Neural progenitor cell (in vitro differentiated cells): Measurements from ENCODE around the gene KLHDC8B. TPM values are rescaled to one million over a fixed set of nuclear protein-coding genes. Genes with fewer than 3 reads are reported as not detected.
A peak's percentile ranks its signal among the peaks of the same experiment; 100 is the strongest.

Experiments used
- DNase-seq: peaks from one replicate; pipeline ENCODE4 v3.0.0-alpha.2; 2016; ENCODE audit warnings: low spot score
- H2AFZ ChIP-seq: fragments of 200-600 bp; sonication (generic); replicated peaks from 2 replicates; pipeline ENCODE4 v1.6.1; 2016; ENCODE audit warnings: antibody characterized with exemption
- H3F3A ChIP-seq: fragments of 200-600 bp; sonication (generic); 2 replicates; pipeline ENCODE4 v1.6.1; 2016; ENCODE audit warnings: antibody characterized with exemption, low read depth
- H3K27ac ChIP-seq: fragments of 200-600 bp; sonication (generic); 2 replicates; pipeline ENCODE4 v1.5.1; 2016; ENCODE audit warnings: mild to moderate bottlenecking
- H3K27me3 ChIP-seq: fragments of 200-600 bp; sonication (generic); 2 replicates; pipeline ENCODE4 v1.6.1; 2016; ENCODE audit warnings: mild to moderate bottlenecking, moderate library complexity
- H3K36me3 ChIP-seq: fragments of 200-600 bp; sonication (generic); 2 replicates; pipeline ENCODE4 v1.5.1; 2016
- H3K4me1 ChIP-seq: fragments of 200-600 bp; sonication (generic); 2 replicates; pipeline ENCODE4 v1.6.1; 2016; ENCODE audit warnings: mixed run types
- H3K4me2 ChIP-seq: fragments of 200-600 bp; sonication (generic); 2 replicates; pipeline ENCODE4 v1.6.1; 2016
- H3K4me3 ChIP-seq: fragments of 200-600 bp; sonication (generic); 2 replicates; pipeline ENCODE4 v1.5.1; 2016
- H3K79me2 ChIP-seq: fragments of 200-600 bp; sonication (generic); 2 replicates; pipeline ENCODE4 v1.6.1; 2016; ENCODE audit warnings: low read depth
- H3K9ac ChIP-seq: fragments of 200-600 bp; sonication (generic); 2 replicates; pipeline ENCODE4 v1.6.1; 2016
- H3K9me3 ChIP-seq: fragments of 200-600 bp; sonication (generic); 2 replicates; pipeline ENCODE4 v1.5.1; 2016; ENCODE audit warnings: low read depth
- H4K20me1 ChIP-seq: fragments of 200-600 bp; sonication (generic); 2 replicates; pipeline ENCODE4 v1.6.1; 2016; ENCODE audit warnings: low read depth
- H3K27ac Mint-ChIP-seq: 3 replicates; pipeline ENCODE4 v1.8.0; 2021; ENCODE audit warnings: mixed read lengths
- H3K27me3 Mint-ChIP-seq: 2 replicates; pipeline ENCODE4 v1.8.0; 2022; ENCODE audit warnings: low read depth, mild to moderate bottlenecking, inconsistent platforms, moderate library complexity, mixed read lengths; ENCODE audit not compliant: insufficient read depth
- H3K36me3 Mint-ChIP-seq: 3 replicates; pipeline ENCODE4 v1.8.0; 2021; ENCODE audit warnings: mixed read lengths
- H3K4me1 Mint-ChIP-seq: 3 replicates; pipeline ENCODE4 v1.8.0; 2021; ENCODE audit warnings: mixed read lengths
- H3K4me3 Mint-ChIP-seq: 3 replicates; pipeline ENCODE4 v1.8.0; 2021; ENCODE audit warnings: mild to moderate bottlenecking, moderate library complexity, mixed read lengths
- H3K9me3 Mint-ChIP-seq: 3 replicates; pipeline ENCODE4 v1.8.0; 2020; ENCODE audit warnings: mixed read lengths
- EZH2 ChIP-seq: fragments of 200-600 bp; sonication (generic); IDR thresholded peaks from 2 replicates; pipeline ENCODE4 v1.6.1; 2017; ENCODE audit warnings: antibody characterized with exemption, mild to moderate bottlenecking, moderate library complexity
- EZH2phosphoT487 ChIP-seq: fragments of 200-600 bp; sonication (generic); IDR thresholded peaks from 2 replicates; pipeline ENCODE4 v1.6.1; 2017; ENCODE audit warnings: antibody characterized with exemption
- total RNA-seq: library from RNA; depleted of rRNA; stranded (reverse); fragments of >200 nt; gene quantifications from 2 replicates; pipeline ENCODE4 v1.2.3, GENCODE V29; 2015; ENCODE audit warnings: low replicate concordance
- TF ChIP-seq, protein P1 (sequence below): fragments of 200-600 bp; sonication (generic); IDR thresholded peaks from 2 replicates; pipeline ENCODE4 v1.5.1; 2017; ENCODE audit warnings: antibody characterized with exemption, mild to moderate bottlenecking

Gene KLHDC8B
- 14.8 and 45.1 TPM in 2 replicates for total RNA-seq

DNA sequence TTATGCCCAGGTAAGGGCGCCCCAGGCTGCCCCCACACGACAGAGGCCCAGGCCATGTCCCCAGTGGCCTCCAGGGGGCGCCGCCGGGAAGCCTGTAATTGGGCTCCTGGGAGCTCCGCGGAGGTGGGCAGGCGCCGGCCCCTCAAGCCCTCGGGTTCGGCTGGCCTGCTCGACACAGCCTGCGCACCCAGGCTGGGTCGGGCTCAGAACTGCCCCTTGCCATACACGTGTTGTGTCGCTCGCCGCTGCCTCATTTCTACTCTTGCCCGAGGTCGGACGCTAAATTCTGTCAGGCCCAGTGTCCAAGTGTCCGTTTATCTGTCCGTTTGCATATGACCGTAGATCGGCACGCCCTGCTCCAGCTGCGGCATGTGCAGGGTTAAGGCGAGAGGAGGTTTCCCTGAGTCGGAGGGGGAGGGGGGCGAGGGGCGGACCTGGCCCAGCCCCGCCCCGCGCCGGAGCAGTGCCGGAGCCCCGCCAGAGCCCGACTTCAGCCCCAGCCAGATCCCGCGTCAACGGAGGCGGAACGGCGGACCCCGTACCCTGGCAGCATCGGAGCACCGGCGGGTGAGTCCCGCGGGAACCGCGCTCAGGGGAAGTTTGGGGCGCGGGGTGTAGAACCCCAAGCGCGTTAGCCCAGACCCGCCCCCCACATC lies at the start of gene KLHDC8B:
Gene KLHDC8B, plus strand, starts transcription at position 480 of the 656 bp plus-strand sequence. CDS start 1,172 bp downstream, outside the sequence.
- H3K4me3 ChIP-seq, result peak within 1 kb of the TSS; percentile 72
- DNase-seq, result peak; percentile 95
- peaks cover 9% of the 10 kb centered on the region for H3K36me3 Mint-ChIP-seq
- peaks cover 8% of the 10 kb centered on the region for H4K20me1 ChIP-seq
- peaks cover 31% of the 10 kb centered on the region for H3K4me1 ChIP-seq
- peak within 1 kb of the TSS; percentile 100 for H3K27ac Mint-ChIP-seq
- H2AFZ ChIP-seq, result peak within 1 kb of the TSS; percentile 81
- peaks cover 55% of the 10 kb centered on the region for H3K4me1 Mint-ChIP-seq
- peaks cover 12% of the 10 kb centered on the region for H3K27me3 Mint-ChIP-seq
- peak within 1 kb of the TSS; percentile 88 for H3K4me2 ChIP-seq
- H3K79me2 ChIP-seq, result peaks cover 33% of the 10 kb centered on the region
- peak within 1 kb of the TSS; percentile 97 for H3K4me3 Mint-ChIP-seq
- no peak within 1 kb of the TSS for H3K27ac ChIP-seq
- peak within 1 kb of the TSS; percentile 39 for H3K9ac ChIP-seq
- H3K36me3 ChIP-seq, result no peaks in the 10 kb centered on the region
- H3K9me3 Mint-ChIP-seq, result no peaks in the 10 kb centered on the region
- H3F3A ChIP-seq, result peaks cover 16% of the 10 kb centered on the region
- no peaks in the 10 kb centered on the region for H3K9me3 ChIP-seq
- TF ChIP-seq EZH2, result no peak
- TF ChIP-seq, protein P1, sequence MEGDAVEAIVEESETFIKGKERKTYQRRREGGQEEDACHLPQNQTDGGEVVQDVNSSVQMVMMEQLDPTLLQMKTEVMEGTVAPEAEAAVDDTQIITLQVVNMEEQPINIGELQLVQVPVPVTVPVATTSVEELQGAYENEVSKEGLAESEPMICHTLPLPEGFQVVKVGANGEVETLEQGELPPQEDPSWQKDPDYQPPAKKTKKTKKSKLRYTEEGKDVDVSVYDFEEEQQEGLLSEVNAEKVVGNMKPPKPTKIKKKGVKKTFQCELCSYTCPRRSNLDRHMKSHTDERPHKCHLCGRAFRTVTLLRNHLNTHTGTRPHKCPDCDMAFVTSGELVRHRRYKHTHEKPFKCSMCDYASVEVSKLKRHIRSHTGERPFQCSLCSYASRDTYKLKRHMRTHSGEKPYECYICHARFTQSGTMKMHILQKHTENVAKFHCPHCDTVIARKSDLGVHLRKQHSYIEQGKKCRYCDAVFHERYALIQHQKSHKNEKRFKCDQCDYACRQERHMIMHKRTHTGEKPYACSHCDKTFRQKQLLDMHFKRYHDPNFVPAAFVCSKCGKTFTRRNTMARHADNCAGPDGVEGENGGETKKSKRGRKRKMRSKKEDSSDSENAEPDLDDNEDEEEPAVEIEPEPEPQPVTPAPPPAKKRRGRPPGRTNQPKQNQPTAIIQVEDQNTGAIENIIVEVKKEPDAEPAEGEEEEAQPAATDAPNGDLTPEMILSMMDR, result peak; percentile 97
- peaks cover 19% of the 10 kb centered on the region for H3K27me3 ChIP-seq

DNA sequence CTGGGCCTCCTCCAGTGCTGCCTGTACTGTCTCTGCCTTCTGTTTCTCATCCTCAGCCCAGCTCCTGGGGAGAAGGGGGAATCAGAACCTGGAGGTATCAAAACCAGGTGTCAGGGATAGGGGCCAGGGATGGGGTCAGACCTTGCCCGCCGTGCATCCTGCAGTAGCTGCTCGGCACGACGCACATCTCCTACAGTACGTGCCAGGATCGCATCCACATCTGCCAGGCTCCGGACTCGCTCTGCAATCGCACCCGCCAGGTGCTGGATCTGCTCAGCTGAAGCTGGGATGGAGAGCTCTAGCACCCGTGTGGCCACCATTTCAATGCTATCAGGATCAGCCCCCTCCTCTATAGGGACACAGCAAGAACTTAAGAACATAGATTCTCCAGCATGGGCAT lies 49.4 kb upstream of the KLHDC8B start:
- Mint-ChIP-seq H3K27ac (peak overlapping the region; percentile 82), H3K9me3 (no peaks in the 10 kb centered on the region), H3K4me3 (peak overlapping the region; percentile 92), H3K27me3 (peaks cover 2% of the 10 kb centered on the region), H3K4me1 (peaks cover 4% of the 10 kb centered on the region), H3K36me3 (peaks cover 2% of the 10 kb centered on the region)
- no peak overlapping the region for H2AFZ ChIP-seq
- H3K9ac ChIP-seq, result no peak overlapping the region
- no peaks in the 10 kb centered on the region for H3K4me1 ChIP-seq
- peaks cover 18% of the 10 kb centered on the region for H3K79me2 ChIP-seq
- no peaks in the 10 kb centered on the region for H3K9me3 ChIP-seq
- H3K27me3 ChIP-seq, result no peaks in the 10 kb centered on the region
- H3K4me3 ChIP-seq, result no peak overlapping the region
- no peaks in the 10 kb centered on the region for H3K36me3 ChIP-seq
- H4K20me1 ChIP-seq, result no peaks in the 10 kb centered on the region
- no peak overlapping the region for H3K4me2 ChIP-seq
- H3K27ac ChIP-seq, result no peak overlapping the region
- H3F3A ChIP-seq, result peaks cover 23% of the 10 kb centered on the region
- no peak for DNase-seq
- TF ChIP-seq, protein P1, result no peak
- TF ChIP-seq EZH2 (no peak), EZH2phosphoT487 (no peak)

DNA sequence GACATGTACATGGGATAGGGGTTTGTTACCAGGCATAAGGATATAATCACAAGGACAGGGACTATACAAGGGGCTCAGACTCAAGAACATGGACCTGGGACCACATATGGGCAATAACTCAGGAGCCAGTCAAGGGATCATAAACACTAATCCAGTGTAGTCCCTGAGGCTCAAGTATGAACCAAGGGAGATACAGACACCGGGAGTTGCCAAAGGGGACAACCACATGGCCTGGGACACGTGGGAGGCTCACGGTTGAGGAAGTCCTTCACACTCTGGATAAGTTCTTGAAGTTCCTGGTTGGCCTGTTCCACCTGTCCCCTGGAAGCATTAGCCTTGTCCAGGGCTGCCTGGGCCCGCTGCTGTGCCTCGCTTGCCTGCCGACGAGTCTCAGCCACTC lies 48.9 kb upstream of the KLHDC8B start:
- peaks cover 2% of the 10 kb centered on the region for H3K27me3 Mint-ChIP-seq
- peak overlapping the region; percentile 92 for H3K4me3 Mint-ChIP-seq
- H3K79me2 ChIP-seq, result peaks cover 18% of the 10 kb centered on the region
- H3K9me3 Mint-ChIP-seq, result no peaks in the 10 kb centered on the region
- no peak overlapping the region for H3K27ac ChIP-seq
- H3K27ac Mint-ChIP-seq, result peak overlapping the region; percentile 11
- H3K4me3 ChIP-seq, result no peak overlapping the region
- no peak for DNase-seq
- H2AFZ ChIP-seq, result no peak overlapping the region
- peaks cover 2% of the 10 kb centered on the region for H3K36me3 Mint-ChIP-seq
- H3K4me2 ChIP-seq, result no peak overlapping the region
- TF ChIP-seq, protein P1, result no peak
- TF ChIP-seq EZH2phosphoT487, result no peak
- H3K4me1 Mint-ChIP-seq, result peaks cover 4% of the 10 kb centered on the region
- H3K36me3 ChIP-seq, result no peaks in the 10 kb centered on the region
- no peaks in the 10 kb centered on the region for H4K20me1 ChIP-seq
- no peaks in the 10 kb centered on the region for H3K27me3 ChIP-seq
- no peaks in the 10 kb centered on the region for H3K9me3 ChIP-seq
- peaks cover 23% of the 10 kb centered on the region for H3F3A ChIP-seq
- no peak overlapping the region for H3K9ac ChIP-seq
- no peaks in the 10 kb centered on the region for H3K4me1 ChIP-seq
